Stimulated activated CD8-positive, alpha-beta memory T cell treated with anti-CD3 and anti-CD28 coated beads, Interleukin-4, amount 100 ng/mL, for 24 hours (primary cell): ENCODE data around the gene HHATL.
"Not testable (repeated sequence)": the region's sequence is repeated elsewhere in the genome, so short reads cannot be mapped to it uniquely, and the experiment has no call there.

Experiments used
- DNase-seq: peaks from one replicate; pipeline ENCODE4 v3.0.0-alpha.2; 2020; ENCODE audit warnings: low read depth

The HHATL gene

DNA sequence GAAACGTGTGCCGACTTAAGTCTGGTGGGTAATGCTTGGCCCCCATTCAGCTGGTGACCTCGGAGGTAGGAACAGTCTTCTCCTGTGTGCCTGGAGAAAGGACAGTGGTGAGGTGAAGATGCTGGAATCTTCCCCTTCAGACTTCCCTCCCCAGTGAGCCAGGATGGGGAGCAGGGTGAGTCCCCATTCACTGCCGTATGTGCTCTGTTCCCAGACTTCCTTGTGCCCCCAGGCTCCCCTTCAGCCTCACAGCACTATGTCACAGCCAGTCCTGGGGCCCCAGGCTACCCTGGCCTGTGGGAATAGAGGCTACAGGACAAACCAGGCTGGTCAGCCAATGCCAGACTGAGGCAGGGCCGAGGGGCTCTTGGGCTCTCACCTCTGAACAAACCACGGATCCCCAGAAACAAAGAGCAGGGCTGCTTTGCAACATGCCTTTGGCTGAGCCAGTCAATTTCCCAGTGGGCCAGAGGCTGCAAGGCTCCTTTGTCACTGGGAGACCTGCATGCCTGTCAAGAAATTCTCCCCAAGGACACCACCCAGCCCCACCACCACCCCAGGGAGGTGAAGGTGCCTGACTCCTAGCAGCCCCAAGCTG, 31.8 kb upstream of the HHATL start:
- DNase-seq: no peak

DNA sequence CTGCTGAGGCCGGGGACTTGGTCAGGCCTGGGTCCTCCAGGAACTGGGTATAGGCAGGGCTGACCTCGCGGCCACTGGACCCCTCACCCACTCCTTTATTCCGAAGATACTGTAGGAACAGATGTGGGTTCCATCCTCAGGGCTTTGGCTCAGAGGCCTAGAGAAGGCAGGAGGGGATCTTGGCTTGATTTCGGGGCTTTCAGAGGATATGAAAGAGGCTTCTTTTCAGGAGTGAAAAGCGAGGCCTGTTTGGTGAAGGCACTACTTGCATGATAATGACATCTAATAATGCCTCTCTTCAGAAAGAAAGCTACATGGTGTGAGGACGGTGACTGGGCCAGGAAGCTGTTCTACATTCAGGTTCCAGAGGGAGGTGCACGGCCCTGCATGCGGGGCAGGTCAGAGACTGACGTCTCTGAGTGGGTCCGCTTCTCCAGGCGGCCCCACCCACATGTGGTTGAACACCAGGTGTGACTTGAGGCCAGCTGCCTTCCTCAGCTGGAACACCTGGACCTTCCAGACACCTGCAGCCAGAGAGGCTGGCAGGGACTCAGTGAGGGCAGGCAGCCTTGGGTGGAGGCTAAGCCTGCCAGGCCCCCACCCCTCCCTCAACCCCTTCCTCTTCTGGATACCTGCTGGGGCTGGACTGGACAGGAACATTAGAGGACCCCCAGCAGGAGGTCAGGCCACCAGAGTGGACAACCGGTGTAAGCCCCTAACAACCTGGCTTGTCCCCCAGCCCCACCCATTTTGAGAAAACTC, 31.1 kb upstream of the HHATL start:
- DNase-seq: no peak

DNA sequence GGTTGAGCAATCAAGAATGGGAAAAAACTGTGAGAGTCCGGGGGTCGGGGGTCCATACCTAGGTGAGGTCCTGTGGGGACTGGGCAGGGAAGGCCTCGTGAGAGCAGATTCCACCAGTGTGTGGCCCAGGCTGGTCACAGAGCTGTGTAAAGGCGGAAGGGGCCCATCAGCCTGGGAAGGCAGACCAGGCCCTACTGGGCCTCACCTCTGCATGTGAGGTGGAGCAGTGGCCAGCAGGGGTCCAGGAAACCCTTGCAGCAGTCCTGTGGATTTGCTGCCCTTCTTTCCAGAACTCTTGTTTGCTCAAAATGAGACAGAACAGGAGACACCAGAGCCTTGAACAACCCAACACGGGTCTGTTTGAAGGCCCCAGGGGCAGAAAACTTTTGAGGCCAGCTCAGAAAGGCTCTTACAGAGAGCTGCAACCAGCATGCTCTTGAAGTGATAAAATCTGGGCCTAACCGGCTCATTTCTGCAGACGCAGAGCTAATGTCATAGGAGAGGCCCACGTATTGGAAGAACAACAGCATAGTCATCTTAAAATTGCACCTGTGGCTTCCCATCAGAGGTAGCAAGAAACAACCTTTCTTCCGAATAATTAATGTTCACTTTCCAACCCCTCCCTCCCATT, 30.3 kb upstream of the HHATL start:
- no peak for DNase-seq

DNA sequence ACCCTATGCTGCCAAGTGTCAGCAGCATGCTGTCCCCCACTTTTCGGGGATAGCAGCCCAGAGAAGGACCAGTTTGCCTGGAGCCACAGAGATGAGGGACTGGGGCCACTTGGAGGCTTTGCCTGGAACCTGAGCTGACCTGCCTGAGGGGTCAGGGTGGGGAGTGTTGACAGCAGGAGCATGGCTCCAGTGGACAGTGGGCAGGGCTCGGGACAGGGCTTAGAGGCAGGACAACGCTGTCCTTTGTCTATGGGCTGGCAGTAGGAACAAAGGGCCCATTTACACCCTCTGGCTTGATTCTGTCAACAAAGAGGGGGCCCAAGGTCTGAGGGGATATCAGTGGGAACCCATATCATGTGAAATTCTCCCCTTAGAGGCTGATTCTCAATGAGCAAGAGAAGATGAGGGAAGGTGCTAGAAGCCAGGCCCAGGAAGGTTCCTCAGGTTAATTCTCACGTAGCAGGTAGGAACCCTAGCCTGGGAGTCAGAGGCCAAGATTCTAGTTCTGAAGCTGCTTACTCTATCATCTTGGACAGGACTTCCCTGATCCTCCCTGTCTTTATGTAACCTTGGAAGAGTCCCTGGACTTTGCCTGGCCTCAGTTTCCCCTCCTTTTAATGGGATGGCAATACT, 29.7 kb upstream of the HHATL start:
- no peak for DNase-seq

DNA sequence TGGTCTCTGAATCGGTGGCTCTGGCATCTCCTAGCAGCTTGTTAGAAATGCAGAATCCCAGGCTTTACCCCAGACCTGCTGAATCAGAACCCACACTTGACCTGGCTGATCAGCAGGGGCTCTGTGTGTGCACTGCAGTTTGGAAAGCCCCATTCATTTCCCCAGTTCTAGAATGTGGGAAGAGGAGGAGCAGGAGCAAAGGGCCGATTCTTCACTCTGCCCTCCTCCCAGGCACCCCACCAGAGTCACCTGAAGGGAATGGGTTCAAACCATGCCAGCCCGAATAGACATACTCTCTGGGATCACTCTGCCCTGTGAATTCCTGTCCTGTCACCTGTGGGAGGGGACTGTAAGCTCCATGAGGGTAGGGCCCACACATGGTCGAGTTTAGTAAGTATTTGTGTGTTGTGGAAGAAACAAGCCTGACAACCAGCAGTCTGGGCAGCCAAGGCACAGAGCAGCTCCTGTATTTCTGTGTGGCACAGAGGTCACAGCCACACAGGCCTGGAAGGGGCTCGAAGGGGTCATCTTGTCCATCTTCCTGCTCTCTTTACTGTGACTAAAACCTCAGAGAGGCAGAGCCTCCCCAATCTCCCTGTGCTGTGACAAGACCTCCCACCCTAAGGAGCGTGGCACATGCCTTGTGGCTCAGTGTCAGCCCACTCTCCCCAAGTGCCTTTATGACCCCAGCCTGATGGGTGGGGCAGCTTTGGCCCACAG, 29.0 kb upstream of the HHATL start:
- no peak for DNase-seq

DNA sequence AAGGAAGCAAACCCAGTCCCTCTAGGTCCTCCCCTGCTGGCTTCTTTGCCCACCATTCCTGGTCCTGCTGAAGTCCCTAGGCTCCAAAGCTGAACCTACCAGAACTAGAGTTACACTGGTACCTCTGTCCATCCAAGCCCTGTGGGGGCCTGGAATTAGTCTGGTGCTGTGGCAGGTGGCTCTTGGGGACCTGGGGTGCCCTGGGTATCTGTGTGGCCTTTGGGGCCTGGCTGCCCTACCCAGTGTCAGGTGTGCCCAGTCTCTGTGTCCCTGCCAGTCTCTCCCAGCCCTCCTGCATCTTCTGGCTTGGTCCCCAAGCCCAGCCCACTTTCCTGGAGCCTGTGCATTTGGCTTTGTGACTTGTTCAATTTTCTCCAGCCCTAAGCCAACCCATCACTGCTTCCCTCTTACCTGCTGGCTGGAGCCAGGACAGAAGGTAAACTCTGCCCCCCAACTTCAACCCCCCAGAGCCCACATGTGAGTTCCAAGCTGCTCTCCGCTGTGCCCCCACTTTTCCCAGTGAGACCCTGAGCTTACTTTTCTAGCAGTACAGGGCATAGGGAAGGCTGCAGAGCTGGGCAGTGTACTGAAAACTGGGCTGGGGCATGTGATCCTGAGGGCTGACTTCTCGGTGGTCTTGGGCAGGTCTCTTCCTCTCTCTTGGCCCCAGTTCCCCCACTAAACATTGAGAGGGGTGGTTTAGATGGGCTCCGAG, 28.3 kb upstream of the HHATL start:
- no peak for DNase-seq

DNA sequence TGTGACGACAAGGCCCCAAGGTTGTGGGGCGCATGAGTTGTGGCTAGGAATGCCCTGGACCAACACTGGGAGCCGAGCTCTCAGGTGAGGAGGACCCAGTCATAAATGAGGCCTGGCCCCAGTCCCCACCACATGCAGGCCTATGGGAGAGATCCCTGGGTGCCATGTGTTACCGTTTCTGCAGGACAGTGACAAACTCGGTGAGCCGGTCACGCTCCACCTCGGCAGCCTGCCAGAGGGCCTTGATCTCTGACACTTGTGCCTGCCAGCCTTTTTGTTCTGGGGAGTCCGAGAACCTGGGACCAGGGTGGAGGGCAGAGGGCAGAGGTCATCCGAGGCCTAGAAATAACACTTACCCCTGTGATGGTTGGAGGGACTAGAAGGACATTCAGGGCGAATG, 27.7 kb upstream of the HHATL start:
- no peak for DNase-seq

DNA sequence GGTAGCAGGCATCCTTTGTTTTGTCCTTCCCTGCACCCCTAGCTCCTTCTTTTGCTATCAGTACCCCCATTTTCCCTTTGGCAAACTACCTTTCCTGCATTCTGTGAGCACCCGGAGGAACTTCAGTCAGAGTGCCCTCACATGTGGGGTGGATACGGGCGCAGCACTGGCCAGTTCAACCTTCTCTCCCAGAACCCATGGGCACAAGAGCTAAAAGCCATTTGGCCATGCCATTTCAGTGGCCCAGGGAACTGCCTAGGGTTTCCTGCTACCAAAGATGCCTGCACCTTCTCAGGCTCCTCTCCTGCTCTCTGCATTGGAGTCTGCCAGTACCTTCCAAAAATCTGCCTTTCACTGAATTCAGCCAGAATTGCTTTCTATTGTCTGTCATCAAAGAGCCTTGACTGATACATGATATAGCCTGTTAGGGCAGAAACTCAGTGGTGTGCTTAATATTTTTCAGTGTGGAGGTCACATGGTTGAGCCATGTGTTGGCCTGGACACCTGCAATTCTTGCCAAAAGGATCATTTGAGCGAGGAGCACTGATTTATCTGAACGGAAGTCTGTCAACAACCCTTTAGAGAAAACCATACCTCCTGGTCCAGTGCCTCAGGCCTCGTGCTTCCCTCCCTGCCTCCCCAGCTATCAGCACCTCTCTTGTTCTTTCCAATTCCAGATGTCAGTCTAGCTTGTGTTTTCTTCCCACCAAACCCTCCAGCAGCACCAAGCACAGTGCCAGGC, 27.0 kb upstream of the HHATL start:
- DNase-seq: no peak

DNA sequence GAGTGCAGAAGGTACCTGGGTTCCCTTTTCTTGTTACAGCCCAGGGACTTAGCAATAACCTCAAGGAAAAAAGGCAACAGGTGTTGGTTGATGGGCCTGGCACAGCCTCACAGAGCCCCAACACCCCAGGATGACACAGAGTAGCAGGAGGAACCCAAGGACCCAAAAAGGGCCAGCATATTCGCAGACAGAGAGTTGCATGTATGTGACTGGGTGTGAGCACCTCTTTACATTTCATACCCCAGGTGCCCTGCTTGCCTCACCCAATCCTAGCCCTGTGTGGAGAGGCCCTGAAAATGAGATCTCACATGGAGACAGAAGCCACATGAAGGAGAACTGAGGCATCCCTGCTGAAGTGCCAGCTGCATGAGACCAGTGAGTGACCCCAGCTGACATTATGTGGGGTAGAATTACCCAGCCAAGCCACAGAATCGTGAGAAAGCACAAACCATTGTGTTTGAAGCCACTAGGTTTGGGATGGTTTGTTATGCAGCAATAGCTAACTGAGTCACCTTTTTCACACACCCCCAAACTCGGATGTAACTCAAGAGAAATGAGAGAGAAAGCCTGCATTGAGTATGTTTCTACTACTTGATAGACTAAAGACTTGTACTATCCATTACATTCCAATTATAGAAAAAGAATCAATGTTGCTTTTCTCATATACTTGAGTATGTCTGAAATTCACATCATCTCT, 26.2 kb upstream of the HHATL start:
- DNase-seq: no peak

DNA sequence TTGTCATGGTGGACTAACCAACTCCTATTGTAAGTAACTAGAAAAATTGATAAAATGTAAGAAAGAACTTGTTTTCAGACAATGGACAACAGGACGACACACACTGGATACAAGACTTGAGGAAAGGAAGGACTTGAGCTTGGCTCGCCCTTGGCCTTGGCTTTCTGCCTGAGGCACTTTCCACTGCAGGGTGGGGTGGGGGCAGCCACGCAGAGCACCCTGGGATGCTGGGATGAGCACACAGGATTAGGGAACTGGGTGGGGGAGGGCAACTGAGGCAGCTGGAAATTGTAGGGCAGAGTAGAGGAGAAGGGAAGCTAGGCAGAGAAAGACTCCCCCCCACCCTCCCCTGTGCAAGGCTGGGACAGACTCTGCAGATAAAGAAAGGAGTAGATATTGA, 25.5 kb upstream of the HHATL start:
- DNase-seq: no peak

DNA sequence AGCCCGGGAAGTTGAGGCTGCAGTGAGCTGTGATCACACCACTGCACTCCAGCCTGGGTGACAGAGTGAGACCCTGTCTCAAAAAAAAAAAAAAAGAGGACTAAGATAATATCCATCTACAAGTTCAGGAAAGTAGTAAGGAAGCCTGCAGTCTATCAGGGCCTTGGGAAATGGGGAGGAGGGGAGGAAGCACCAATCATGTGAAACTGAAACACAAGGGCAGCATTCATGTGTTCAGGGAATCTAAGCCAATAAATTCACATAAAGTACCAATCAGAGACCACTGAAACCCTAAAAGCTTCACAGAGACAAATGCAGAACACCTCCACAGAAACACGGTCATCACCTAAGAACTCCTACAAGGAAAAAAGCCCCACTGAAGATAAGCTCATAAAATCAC, 22.9 kb upstream of the HHATL start:
- DNase-seq: no peak

DNA sequence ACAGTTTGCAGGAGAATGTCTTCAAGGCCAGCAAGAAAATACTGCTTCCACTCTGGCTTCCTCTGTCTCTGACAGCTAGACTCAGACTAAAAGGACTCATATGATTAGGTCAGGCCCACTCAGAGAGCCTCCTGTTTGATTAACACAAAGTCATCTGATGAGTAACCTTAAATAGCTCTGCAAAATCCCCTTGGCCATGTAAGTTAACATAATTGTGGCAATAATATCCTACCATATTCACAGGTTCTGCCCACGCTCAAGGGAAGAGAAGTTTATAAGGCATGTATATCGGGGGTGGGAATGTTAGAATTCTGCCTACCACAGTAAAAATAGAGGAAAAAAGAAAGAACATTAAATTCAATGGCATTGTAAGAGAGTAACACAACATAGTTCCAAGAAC, 20.6 kb upstream of the HHATL start:
- no peak for DNase-seq

DNA sequence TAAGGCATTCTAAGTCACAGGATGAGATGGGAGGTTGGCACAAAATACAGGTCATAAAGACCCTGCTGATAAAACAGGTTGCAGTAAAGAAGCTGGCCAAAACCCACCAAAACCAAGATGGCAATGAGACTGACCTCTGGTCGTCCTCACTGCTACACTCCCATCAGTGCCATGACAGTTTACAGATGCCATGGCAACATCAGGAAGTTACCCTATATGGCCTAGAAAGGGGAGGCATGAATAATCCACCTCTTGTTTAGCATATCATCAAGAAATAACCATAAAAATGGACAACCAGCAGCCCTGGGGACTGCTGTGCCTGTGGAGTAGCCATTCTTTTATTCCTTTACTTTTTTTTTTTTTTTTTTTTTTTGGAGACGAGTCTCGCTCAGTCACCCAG, 19.8 kb upstream of the HHATL start:
- not testable (repeated sequence) for DNase-seq

DNA sequence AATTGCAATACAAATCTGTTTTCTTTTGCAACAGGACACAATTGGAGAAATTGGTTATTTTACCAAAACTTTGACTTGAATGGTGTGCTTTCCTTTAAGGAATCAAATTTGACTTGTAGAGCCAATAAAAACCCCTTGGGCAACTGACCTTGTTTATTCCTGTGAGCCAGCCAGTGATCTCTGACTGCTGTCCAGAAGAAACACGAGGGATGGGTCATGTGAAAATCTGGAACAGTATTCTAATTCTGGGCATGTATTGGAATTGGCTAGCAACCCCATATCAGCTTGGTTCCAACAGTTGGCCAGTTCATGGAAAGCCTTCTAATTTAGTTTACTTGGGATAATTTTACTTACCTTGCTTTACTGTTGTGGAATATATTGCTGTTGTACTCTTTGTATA, 19.1 kb upstream of the HHATL start:
- no peak for DNase-seq

DNA sequence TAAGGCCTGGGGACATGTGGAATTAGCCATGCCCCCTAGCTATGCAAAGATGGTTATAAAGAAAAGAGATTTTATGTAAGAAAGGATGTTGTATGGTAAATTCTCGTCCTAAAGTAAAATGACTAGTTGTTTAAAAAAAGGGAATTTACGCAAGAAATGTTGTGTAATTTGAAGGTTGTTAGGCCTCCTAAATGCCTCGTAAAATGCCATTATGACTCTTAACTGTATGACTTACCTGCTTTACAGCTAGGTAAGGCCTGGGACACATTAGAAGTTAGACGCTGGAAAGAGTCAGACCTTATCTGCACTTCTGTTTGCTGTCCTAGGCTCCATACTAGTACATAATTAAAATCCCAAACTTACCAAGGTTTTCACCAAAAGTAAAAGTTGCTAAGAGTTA, 17.5 kb upstream of the HHATL start:
- DNase-seq: no peak

DNA sequence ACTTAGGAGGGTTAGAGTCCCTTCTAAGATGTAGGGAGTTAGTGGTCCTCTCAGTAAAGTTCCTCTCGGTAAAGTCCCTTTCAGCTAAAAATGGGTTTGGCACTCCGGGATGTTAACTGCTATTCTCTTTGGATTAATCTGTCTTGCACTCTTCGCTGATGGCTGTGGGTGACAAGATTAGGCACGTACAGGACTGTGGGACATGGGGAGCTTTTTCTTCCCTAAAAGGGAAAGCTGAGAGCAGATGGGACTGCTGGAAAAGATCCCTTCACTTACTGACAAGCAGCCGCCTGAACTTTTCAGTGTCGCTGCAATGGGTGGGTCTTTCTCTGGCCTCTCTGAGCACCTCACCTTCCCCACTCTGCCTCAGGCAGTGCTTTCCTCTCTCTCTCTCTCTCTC, 16.4 kb upstream of the HHATL start:
- no peak for DNase-seq

DNA sequence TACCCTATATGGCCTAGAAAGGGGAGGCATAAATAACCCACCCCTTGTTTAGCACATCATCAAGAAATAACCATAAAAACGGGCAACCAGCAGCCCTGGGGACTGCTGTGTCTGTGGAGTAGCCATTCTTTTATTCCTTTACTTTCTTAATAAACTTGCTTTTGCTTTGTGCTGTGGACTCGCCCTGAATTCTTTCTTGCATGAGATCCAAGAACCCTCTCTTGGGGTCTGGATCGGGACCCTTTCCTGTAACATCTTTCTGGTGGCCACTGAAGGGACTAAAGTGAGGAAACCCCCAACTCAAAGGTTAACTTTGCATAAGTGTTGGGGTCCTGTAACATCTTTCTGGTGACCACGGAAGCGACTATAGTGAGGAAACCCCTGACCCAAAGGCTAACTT, 15.7 kb upstream of the HHATL start:
- DNase-seq: no peak

DNA sequence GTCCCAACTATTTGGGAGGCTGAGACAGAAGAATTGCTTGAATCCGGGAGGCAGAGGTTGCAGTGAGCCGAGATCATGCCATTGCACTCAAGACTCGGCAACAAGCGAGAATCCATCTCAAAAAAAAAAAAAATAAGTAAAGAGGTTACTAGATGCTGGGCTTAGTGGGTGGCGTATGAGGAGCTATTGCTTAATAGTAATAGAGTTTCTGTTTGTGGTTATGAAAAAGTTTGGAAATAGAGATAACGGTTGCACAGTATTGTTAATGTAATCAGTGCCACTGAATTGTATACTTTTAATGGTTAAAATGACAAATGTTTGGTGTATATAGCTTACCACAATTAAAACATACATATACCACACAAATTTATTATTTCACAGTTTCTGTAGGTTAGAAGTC, 14.7 kb upstream of the HHATL start:
- DNase-seq: no peak

DNA sequence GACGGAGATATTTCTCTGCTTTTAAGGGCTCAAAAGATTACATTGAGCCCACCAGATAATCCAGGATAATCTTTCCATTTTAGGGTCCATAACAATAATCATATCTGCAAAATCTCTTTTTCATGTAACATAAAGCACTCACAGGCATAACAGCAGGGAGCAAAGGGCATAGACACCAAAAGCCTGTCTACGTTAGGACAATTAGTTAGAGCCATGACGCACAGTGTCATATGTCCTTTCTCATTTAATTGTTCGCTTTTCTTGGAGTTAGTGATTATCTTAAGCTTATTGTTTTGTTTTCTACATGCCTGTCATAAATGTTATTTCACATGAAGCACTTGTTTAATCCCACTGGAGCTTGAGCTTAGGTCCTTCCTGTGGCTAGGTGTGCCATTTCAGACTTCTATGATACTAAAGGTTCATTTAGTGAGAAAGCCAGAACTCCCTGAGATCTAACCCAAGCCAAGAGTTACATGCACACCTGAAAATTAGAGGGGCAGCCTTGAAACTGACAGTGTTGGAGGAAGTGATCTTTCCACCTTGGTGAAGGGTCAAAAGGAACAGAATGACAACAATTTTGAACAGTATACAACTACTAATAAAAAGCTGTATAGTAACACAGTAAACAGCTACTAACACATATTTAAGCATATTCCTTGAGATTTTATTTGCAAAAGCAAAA, 11.7 kb upstream of the HHATL start:
- DNase-seq: no peak

DNA sequence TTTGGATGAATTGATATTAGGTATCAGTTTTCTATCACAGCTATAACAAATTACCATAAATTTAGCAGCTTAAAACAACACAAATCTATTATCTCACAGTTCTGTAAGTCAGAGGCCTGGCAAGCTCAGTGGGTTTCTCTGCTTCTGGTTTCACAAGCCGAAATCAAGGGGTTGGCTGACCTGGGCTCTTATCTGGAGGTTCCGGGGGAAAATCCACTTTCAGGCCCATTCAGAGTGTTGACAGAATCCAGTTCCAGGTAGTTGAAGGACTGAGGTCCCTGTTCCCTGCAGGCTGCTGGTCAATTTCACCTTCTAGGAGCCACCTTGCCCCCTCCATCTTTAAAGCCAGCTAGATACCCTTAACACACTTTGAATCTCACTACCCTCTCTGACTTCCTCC, 11.1 kb upstream of the HHATL start:
- DNase-seq: no peak
